ENCODE data around the gene FYB1.

GRCh38 chr5:39062530-39062929 lies 156.8 kb downstream of the FYB1 start:
- TF ChIP-seq CTCF (IDR thresholded peaks at IDR 0.05; ENCODE audit: insufficient read depth, low read length) (no peak), POLR2AphosphoS5 (IDR thresholded peaks at IDR 0.05; ENCODE audit: low read depth) (no peak), GABPA (IDR thresholded peaks at IDR 0.05; ENCODE audit: low read depth) (no peak), SPI1 (IDR thresholded peaks at IDR 0.05; ENCODE audit: borderline replicate concordance, low read depth) (no peak), REST (IDR thresholded peaks at IDR 0.05; ENCODE audit: insufficient replicate concordance, low read depth) (no peak)

All from HL-60 (cell line).